ENCODE data around the gene DMRT1. TPM values are rescaled to one million over a fixed set of nuclear protein-coding genes. Genes with fewer than 3 reads are reported as not detected.

The DMRT1 gene
- total and polyA plus RNA-seq, 9 of the 15 experiments (the other 6 are each of a cell fraction or from before 2014, with no cell fraction given): not detected

- no peak overlapping the region for H3K9ac ChIP-seq (ENCODE audit: insufficient read depth in 1 of 2, low read depth in 2 of 2, low read length in 2 of 2)
- ChIA-PET CTCF (ENCODE audit: low intra/inter-chr PET ratio) (interaction anchor here (0.5 to 0.8 kb wide), 2 partner anchors 95 to 622 kb away, joined by 3 to 5 read pairs; no protein-coding TSS in a partner anchor), POLR2A (no interaction called here)
- no peaks in the 10 kb centered on the region for H3K4me1 ChIP-seq (replicated peaks in 1 of 2; ENCODE audit: control insufficient read depth in 2 of 2, insufficient read depth in 2 of 2, low read length in 2 of 2)
- intact Hi-C loops (cut with micrococcal nuclease) (loop anchor here (5.0 kb wide), 1 partner anchor 396 kb away; no protein-coding TSS in a partner anchor), in situ Hi-C loops (cut with MboI) (loop anchor here (5.0 kb wide), 1 partner anchor 126 kb away; no protein-coding TSS in a partner anchor)
- FAIRE-seq: no peak
- H3K36me3 ChIP-seq (ENCODE audit: control insufficient read depth, insufficient read depth, low read length): no peaks in the 10 kb centered on the region
- no peak overlapping the region for H2AFZ ChIP-seq (ENCODE audit: low read depth, low read length)
- WGBS (ENCODE audit: insufficient coverage, low coverage, missing lambda C conversion rate): 8% methylated on average over 3 of the region's 3 CpGs
- H3K4me2 ChIP-seq (ENCODE audit: insufficient read depth, low read length): no peak overlapping the region
- no peaks in the 10 kb centered on the region for H3K27me3 ChIP-seq (ENCODE audit: control insufficient read depth in 2 of 2, insufficient read depth in 2 of 2, low read length in 2 of 2)
- no peak for DNase-seq (ENCODE audit: extremely low read depth in 1 of 4, low spot score in 3 of 4)
- no peaks in the 10 kb centered on the region for H3K79me2 ChIP-seq (ENCODE audit: control insufficient read depth, insufficient read depth, low read length)
- no peaks in the 10 kb centered on the region for H3K9me1 ChIP-seq (ENCODE audit: control insufficient read depth, insufficient read depth, low read length)
- BruUV-seq (replicated peaks): no TSS peak
- no peak for ATAC-seq
- no peaks in the 10 kb centered on the region for H4K20me1 ChIP-seq (replicated peaks; ENCODE audit: control insufficient read depth, insufficient read depth, low read length)
- H3K27ac ChIP-seq (ENCODE audit: extremely low read depth, low read depth, low read length): no peak overlapping the region
- no peak overlapping the region for H3K4me3 ChIP-seq
- no peaks in the 10 kb centered on the region for H3K9me3 ChIP-seq (replicated peaks; ENCODE audit: control insufficient read depth, insufficient read depth, low read depth, low read length)
- TF ChIP-seq ZNF318 (IDR thresholded peaks at IDR 0.05; ENCODE audit: borderline replicate concordance in 1 of 2, low read depth in 1 of 2) (no peak), ZBED1 (IDR thresholded peaks at IDR 0.05) (no peak), ETV1 (tag; conservative IDR thresholded peaks at IDR 0.05; ENCODE audit: low read depth) (no peak), NFYB (IDR thresholded peaks at IDR 0.05; ENCODE audit: extremely low read depth, insufficient read length) (no peak), CHD4 (IDR thresholded peaks at IDR 0.05; ENCODE audit: insufficient read depth, insufficient replicate concordance, low read depth, low read length, poor library complexity, severe bottlenecking) (no peak), CBFB (CRISPR knock-in tag; IDR thresholded peaks at IDR 0.05) (no peak), ZNF124 (CRISPR knock-in tag; IDR thresholded peaks at IDR 0.05) (no peak), NBN (IDR thresholded peaks at IDR 0.05; ENCODE audit: low read depth) (no peak)
- TF ChIP-seq, protein P1, sequence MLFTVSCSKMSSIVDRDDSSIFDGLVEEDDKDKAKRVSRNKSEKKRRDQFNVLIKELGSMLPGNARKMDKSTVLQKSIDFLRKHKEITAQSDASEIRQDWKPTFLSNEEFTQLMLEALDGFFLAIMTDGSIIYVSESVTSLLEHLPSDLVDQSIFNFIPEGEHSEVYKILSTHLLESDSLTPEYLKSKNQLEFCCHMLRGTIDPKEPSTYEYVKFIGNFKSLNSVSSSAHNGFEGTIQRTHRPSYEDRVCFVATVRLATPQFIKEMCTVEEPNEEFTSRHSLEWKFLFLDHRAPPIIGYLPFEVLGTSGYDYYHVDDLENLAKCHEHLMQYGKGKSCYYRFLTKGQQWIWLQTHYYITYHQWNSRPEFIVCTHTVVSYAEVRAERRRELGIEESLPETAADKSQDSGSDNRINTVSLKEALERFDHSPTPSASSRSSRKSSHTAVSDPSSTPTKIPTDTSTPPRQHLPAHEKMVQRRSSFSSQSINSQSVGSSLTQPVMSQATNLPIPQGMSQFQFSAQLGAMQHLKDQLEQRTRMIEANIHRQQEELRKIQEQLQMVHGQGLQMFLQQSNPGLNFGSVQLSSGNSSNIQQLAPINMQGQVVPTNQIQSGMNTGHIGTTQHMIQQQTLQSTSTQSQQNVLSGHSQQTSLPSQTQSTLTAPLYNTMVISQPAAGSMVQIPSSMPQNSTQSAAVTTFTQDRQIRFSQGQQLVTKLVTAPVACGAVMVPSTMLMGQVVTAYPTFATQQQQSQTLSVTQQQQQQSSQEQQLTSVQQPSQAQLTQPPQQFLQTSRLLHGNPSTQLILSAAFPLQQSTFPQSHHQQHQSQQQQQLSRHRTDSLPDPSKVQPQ (CRISPR knock-in tag; IDR thresholded peaks at IDR 0.05; ENCODE audit: borderline replicate concordance): no peak
- TF ChIP-seq, protein P2, sequence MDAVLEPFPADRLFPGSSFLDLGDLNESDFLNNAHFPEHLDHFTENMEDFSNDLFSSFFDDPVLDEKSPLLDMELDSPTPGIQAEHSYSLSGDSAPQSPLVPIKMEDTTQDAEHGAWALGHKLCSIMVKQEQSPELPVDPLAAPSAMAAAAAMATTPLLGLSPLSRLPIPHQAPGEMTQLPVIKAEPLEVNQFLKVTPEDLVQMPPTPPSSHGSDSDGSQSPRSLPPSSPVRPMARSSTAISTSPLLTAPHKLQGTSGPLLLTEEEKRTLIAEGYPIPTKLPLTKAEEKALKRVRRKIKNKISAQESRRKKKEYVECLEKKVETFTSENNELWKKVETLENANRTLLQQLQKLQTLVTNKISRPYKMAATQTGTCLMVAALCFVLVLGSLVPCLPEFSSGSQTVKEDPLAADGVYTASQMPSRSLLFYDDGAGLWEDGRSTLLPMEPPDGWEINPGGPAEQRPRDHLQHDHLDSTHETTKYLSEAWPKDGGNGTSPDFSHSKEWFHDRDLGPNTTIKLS (IDR thresholded peaks at IDR 0.05; ENCODE audit: borderline replicate concordance, low read depth): no peak
Measured at GRCh38 chr9:1008216-1008615, 166.7 kb downstream of the DMRT1 start.

Data from K562 (cell line).